AG04450 (cell line): Measurements from ENCODE around the gene NAP1L1. TPM values are rescaled to one million over a fixed set of nuclear protein-coding genes. Genes with fewer than 3 reads are reported as not detected.

Experiments used
- CTCF ChIA-PET: fragments of 300-600, 350-600 bp; formaldehyde crosslinking; extraction: SDS; loops from one replicate; lab custom pipeline; 2022; ENCODE audit warnings: antibody characterized with exemption, inconsistent platforms; lab: Charles Lee
- POLR2A ChIA-PET: fragments of 350-600 bp; formaldehyde crosslinking; extraction: SDS; loops from one replicate; lab custom pipeline; 2021; ENCODE audit warnings: antibody characterized with exemption, inconsistent platforms; lab: Yijun Ruan, JAX
- DNase-seq: peaks from one replicate; pipeline ENCODE4 v3.0.0-alpha.2; 2011; ENCODE audit warnings: low read depth, low spot score
- H3K27ac ChIP-seq: one replicate; pipeline ENCODE4 v1.5.1; 2012; ENCODE audit warnings: low read depth, low read length, control low read depth
- H3K27me3 ChIP-seq: one replicate; pipeline ENCODE4 v1.6.0; 2012; ENCODE audit warnings: low read length; ENCODE audit not compliant: control insufficient read depth, insufficient read depth
- H3K4me3 ChIP-seq: 2 replicates; pipeline ENCODE4 v1.5.1; 2011; ENCODE audit warnings: mild to moderate bottlenecking, low read depth, low read length, control low read depth
- H3K9me3 ChIP-seq: 2 replicates; pipeline ENCODE4 v1.5.1; 2012; ENCODE audit warnings: low read length; ENCODE audit not compliant: control insufficient read depth, insufficient read depth
- polyA plus RNA-seq: library from polyadenylated mRNA; depleted of rRNA; stranded (reverse); fragments of >200 nt; gene quantifications from 2 replicates; pipeline ENCODE4 v1.2.3, GENCODE V29; 2011
- TF ChIP-seq, protein P1 (sequence below): IDR thresholded peaks from 2 replicates; pipeline ENCODE4 v1.5.1; 2011; ENCODE audit warnings: low read depth, low read length, control low read depth, inconsistent platforms

Gene NAP1L1
- polyA plus RNA-seq, 1 experiment = 593 TPM

DNA sequence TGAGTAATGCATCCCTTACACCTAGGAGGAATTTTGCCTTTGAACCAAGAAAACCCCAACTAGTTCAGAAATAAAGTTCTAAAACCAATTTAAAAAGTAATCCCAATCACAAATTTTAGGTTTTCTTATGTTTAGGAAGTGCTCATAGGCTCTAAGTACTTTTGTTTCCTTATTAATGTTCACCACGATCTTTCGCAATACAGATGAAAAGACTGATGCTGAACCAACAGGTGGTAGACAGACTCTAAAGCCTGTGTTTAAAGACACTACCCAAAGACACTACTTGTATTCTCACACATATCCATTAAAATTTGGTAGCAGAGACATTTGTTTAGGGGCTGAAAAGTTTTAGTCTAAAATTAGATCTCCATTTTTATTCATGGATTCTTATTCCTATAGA is 42.3 kb downstream of the NAP1L1 start:
- CTCF ChIA-PET = interaction anchor here (7.3 kb wide), 1 partner anchor 515 kb away, joined by 44 read pairs; no protein-coding TSS in a partner anchor

DNA sequence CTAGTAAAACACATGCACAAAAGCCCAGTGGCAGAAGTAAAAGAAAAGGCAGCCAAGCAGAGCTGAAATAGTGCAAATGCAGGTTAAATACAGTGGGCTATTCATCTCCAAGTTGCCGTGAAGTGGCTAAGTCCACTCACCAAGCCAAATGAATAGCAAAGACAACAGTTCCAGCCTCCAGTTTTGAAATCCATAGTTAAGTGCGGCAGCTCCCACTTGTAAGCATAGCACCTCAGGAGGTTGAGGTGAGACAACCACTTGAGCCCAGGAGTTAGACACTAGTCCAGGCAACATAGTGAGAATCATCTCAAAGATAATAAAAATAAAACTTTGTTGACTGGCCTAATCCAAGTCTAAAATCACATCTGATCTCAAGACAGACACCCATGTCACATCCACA is 43.1 kb downstream of the NAP1L1 start:
- Histone ChIP-seq H3K4me3 (no peak overlapping the region), H3K27ac (no peak overlapping the region), H3K27me3 (no peaks in the 10 kb centered on the region), H3K9me3 (no peaks in the 10 kb centered on the region)
- POLR2A ChIA-PET = no interaction called here
- TF ChIP-seq, protein P1, sequence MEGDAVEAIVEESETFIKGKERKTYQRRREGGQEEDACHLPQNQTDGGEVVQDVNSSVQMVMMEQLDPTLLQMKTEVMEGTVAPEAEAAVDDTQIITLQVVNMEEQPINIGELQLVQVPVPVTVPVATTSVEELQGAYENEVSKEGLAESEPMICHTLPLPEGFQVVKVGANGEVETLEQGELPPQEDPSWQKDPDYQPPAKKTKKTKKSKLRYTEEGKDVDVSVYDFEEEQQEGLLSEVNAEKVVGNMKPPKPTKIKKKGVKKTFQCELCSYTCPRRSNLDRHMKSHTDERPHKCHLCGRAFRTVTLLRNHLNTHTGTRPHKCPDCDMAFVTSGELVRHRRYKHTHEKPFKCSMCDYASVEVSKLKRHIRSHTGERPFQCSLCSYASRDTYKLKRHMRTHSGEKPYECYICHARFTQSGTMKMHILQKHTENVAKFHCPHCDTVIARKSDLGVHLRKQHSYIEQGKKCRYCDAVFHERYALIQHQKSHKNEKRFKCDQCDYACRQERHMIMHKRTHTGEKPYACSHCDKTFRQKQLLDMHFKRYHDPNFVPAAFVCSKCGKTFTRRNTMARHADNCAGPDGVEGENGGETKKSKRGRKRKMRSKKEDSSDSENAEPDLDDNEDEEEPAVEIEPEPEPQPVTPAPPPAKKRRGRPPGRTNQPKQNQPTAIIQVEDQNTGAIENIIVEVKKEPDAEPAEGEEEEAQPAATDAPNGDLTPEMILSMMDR = no peak
- no peak for DNase-seq
- CTCF ChIA-PET = interaction anchor here (7.3 kb wide), 1 partner anchor 514 kb away, joined by 44 read pairs; no protein-coding TSS in a partner anchor

More for the DNA sequence above, 42.3 kb downstream of the NAP1L1 start:
- H3K27me3 ChIP-seq = no peaks in the 10 kb centered on the region
- POLR2A ChIA-PET = no interaction called here
- DNase-seq = no peak
- no peak overlapping the region for H3K27ac ChIP-seq
- no peak overlapping the region for H3K4me3 ChIP-seq
- TF ChIP-seq, protein P1 = no peak
- no peaks in the 10 kb centered on the region for H3K9me3 ChIP-seq

DNA sequence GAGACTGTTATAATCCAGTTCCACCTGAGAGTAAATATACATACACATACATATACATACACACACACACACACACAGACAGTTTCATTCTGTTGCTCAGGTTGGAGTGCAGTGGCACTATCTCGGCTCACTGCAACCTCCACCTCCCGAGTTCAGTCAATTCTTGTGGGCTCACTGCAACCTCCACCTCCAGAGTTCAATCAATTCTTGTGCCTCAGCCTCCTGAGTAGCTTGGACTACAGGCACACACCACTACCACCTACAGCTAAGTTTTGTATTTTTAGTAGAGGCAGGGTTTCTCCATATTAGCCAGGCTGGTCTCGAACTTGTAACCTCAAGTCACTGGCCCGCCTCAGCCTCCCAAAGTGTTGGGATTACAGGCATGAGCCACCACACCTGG is 44.0 kb downstream of the NAP1L1 start:
- Histone ChIP-seq H3K27me3 (no peaks in the 10 kb centered on the region), H3K27ac (no peak overlapping the region), H3K9me3 (no peaks in the 10 kb centered on the region), H3K4me3 (no peak overlapping the region)
- ChIA-PET CTCF (interaction anchor here (0.8 to 7.3 kb wide), 3 partner anchors 307 to 536 kb away, joined by 3 to 44 read pairs (median 4); no protein-coding TSS in a partner anchor), POLR2A (no interaction called here)
- TF ChIP-seq, protein P1 = no peak
- DNase-seq = no peak

DNA sequence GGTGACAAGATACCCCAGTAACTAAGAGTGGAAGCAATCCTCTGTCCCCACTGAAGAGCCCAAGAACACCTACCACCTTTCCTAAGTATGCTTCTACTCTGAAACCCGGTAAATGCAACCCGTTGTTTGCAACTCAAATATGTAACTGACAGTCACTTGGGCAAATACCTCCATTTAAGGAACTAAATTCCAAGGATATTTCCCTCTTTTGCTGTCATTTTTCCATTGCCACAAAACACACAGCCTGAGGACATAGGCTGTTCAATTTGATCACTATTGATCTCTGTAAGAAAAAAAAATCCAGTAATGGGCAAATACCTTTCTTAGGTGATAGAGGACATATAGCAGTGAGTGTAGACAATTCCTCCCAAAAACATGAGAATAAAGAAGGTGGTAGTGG is 46.3 kb downstream of the NAP1L1 start:
- no peak for DNase-seq
- Histone ChIP-seq H3K27me3 (no peaks in the 10 kb centered on the region), H3K27ac (no peak overlapping the region), H3K4me3 (no peak overlapping the region), H3K9me3 (no peaks in the 10 kb centered on the region)
- TF ChIP-seq, protein P1 = no peak
- CTCF ChIA-PET = interaction anchor here (1.1 to 7.3 kb wide), 6 partner anchors 10 to 531 kb away, joined by 3 to 44 read pairs (median 6); no protein-coding TSS in a partner anchor
- POLR2A ChIA-PET = no interaction called here
